PC-9 (cell line): ENCODE data around the gene HSF4.

Experiments used
- CTCF ChIP-seq: fragments of 200-600 bp; sonication (generic); conservative IDR thresholded peaks from 2 replicates; pipeline ENCODE4 v1.6.1; 2017; ENCODE audit warnings: mixed run types, antibody characterized with exemption, mild to moderate bottlenecking, moderate library complexity
- EZH2 ChIP-seq: fragments of 200-600 bp; sonication (generic); IDR thresholded peaks from 2 replicates; pipeline ENCODE4 v1.8.0; 2017; ENCODE audit warnings: antibody characterized with exemption, low read depth

- TF ChIP-seq CTCF (no peak), EZH2 (no peak)
These were observed 14.3 kb upstream of the HSF4 start for GRCh38 chr16:67150047-67150832.
